Measurements from ENCODE around the gene LMF1.

- TF ChIP-seq CTCF (IDR thresholded peaks at IDR 0.05) = no peak
- TF ChIP-seq POLR2A (IDR thresholded peaks at IDR 0.05) = no peak
These were observed 760 bp upstream of the LMF1 start for GRCh38 chr16:971582-971905.
